Keratinocyte (primary cell): ENCODE measurements around the gene CCDC82.

Source experiments
- CTCF ChIP-seq, 3 experiments: IDR thresholded peaks in 1 of 3; conservative IDR thresholded peaks in 1 of 3; optimal IDR thresholded peaks in 1 of 3; 2 replicates in 2 of 3; 3 replicates in 1 of 3; pipeline versions ENCODE3 to v1.5.1; 2011; ENCODE audit warnings: low read length in 3 of 3, mild to moderate bottlenecking in 3 of 3, moderate library complexity in 2 of 3, control low read depth in 1 of 3, inconsistent platforms in 1 of 3; ENCODE audit not compliant: insufficient read depth in 2 of 3; ENCODE audit errors: extremely low read depth in 1 of 3
- EZH2 ChIP-seq: IDR thresholded peaks from one replicate; pipeline ENCODE4 v1.6.1; 2012; ENCODE audit warnings: inconsistent platforms, mild to moderate bottlenecking, low read length, moderate library complexity

- no peak for TF ChIP-seq CTCF (optimal IDR thresholded peaks at IDR 0.05 in 1 of 3, IDR thresholded peaks at IDR 0.05 in 1 of 3, conservative IDR thresholded peaks at IDR 0.05 in 1 of 3; ENCODE audit: extremely low read depth in 1 of 3, insufficient read depth in 2 of 3, low read length in 3 of 3)
- no peak for TF ChIP-seq EZH2
These were observed 59.7 kb downstream of the CCDC82 start for GRCh38 chr11:96329855-96330510.
